RWPE2 (cell line): ENCODE measurements around the gene PRMT1.

Experiments used
- ATAC-seq: fragments of 200-7000 bp; cut with Tn5 transposase; 3 replicates; pipeline ENCODE4 v1.9.1; 2021; ENCODE audit warnings: low read depth
- DNase-seq: peaks from one replicate; pipeline ENCODE4 v3.0.0-alpha.2; 2020; ENCODE audit warnings: low spot score
- H3K27ac ChIP-seq: fragments of 450-650 bp; 2 replicates; pipeline ENCODE4 v1.5.1; 2017; ENCODE audit warnings: mild to moderate bottlenecking; ENCODE audit not compliant: poor library complexity, severe bottlenecking
- H3K27me3 ChIP-seq: fragments of 250-450 bp; sonication (Bioruptor Pico); 2 replicates; pipeline ENCODE4 v1.5.1; 2021; ENCODE audit warnings: mild to moderate bottlenecking, moderate library complexity; ENCODE audit not compliant: insufficient read depth, poor library complexity, severe bottlenecking
- H3K36me3 ChIP-seq: fragments of 250-450 bp; sonication (Bioruptor Pico); 2 replicates; pipeline ENCODE4 v1.5.1; 2020; ENCODE audit warnings: low read depth, mild to moderate bottlenecking, moderate library complexity
- H3K4me1 ChIP-seq: fragments of 250-450 bp; sonication (Bioruptor Pico); 2 replicates; pipeline ENCODE4 v1.5.1; 2021; ENCODE audit warnings: mild to moderate bottlenecking, moderate library complexity; ENCODE audit not compliant: insufficient read depth, poor library complexity, severe bottlenecking
- H3K4me3 ChIP-seq: fragments of 250-450 bp; sonication (Bioruptor Pico); 2 replicates; pipeline ENCODE4 v1.5.1; 2021; ENCODE audit warnings: mild to moderate bottlenecking, moderate library complexity; ENCODE audit not compliant: severe bottlenecking
- H3K9me3 ChIP-seq: fragments of 250-450 bp; sonication (Bioruptor Pico); 2 replicates; pipeline ENCODE4 v1.5.1; 2021; ENCODE audit warnings: mild to moderate bottlenecking, moderate library complexity; ENCODE audit not compliant: severe bottlenecking
- TF ChIP-seq, protein P1 (sequence below): fragments of 450-650 bp; IDR thresholded peaks from one replicate; pipeline ENCODE4 v1.5.1; 2017; ENCODE audit warnings: mild to moderate bottlenecking, moderate library complexity; ENCODE audit not compliant: poor library complexity, severe bottlenecking

The PRMT1 gene

DNA sequence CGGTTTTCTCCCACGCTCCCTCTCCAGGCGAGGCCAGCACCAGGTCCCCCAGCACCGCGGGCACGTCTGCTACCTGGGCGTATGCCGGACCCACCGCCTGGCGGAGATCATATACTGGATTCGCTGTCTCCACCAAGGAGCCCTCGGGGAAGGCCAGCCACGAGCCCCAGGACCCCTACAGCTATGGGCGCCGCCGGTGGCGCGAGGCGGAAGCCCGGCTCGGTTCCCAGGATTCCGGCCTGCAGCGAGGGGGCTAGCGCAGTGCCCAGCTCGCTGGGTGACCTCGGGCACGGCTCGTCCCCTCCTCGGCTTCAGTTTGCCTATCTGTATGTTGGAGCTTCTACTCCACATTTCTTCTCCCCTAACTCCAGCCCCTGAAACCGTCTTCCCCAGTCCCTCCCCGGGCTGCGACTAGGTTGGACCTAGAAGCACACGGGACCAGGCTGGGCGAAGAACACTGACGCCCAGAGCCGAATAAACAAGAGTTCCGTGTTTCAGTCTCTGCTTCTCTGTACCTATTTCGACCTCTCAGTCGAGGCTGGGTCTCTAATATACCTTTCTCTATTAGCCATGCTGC lies 13.1 kb downstream of the PRMT1 start:
- Histone ChIP-seq H3K4me1 (no peaks in the 10 kb centered on the region), H3K27me3 (no peaks in the 10 kb centered on the region), H3K4me3 (peak overlapping the region; percentile 40), H3K36me3 (peaks cover 13% of the 10 kb centered on the region), H3K9me3 (no peaks in the 10 kb centered on the region), H3K27ac (peak overlapping the region; percentile 29)
- ATAC-seq (peak; percentile 4; the same call in 2 of the 3 replicates), DNase-seq (no peak)
- TF ChIP-seq, protein P1, sequence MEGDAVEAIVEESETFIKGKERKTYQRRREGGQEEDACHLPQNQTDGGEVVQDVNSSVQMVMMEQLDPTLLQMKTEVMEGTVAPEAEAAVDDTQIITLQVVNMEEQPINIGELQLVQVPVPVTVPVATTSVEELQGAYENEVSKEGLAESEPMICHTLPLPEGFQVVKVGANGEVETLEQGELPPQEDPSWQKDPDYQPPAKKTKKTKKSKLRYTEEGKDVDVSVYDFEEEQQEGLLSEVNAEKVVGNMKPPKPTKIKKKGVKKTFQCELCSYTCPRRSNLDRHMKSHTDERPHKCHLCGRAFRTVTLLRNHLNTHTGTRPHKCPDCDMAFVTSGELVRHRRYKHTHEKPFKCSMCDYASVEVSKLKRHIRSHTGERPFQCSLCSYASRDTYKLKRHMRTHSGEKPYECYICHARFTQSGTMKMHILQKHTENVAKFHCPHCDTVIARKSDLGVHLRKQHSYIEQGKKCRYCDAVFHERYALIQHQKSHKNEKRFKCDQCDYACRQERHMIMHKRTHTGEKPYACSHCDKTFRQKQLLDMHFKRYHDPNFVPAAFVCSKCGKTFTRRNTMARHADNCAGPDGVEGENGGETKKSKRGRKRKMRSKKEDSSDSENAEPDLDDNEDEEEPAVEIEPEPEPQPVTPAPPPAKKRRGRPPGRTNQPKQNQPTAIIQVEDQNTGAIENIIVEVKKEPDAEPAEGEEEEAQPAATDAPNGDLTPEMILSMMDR = peak; percentile 33

DNA sequence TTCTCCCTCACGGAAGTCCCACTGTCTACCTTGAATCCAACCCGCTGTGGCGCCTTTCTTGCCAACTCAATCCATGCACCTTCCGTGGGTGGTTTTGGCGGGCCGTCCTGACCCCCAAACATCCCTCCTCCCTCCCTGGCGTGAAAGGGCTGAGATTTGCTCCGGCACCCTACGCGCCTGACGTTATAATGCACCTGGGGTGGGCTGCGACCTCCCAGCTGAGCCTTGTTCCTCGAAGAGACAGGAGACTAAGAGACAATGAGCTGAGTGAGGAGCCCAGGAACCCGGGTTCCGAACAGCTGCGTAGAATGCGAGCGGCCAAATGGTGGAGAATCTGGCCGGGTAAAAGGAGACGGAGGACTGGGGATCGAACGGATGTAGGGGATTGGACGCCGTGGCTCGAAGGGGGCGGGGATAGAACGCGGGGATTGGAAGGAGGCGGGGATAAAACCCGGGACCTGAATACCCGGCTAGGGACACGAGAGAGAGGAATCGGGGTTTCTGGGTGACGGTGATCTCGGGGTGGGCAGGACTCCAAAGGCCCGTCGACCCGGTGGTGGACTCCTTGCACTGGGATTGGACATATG lies 13.7 kb downstream of the PRMT1 start, which contains the start of gene CPT1C:
CPT1C (plus strand) TSS at position 461 of the 587 bp plus-strand sequence. CDS start 1,137 bp downstream, outside the sequence.
- Histone ChIP-seq H3K4me1 (no peaks in the 10 kb centered on the region), H3K27ac (peak within 1 kb of the TSS; percentile 29), H3K9me3 (no peaks in the 10 kb centered on the region), H3K27me3 (no peaks in the 10 kb centered on the region), H3K4me3 (peak within 1 kb of the TSS; percentile 40), H3K36me3 (peaks cover 13% of the 10 kb centered on the region)
- peak; percentile 85 for DNase-seq
- TF ChIP-seq, protein P1 = no peak
- peak; percentile 77 for ATAC-seq

DNA sequence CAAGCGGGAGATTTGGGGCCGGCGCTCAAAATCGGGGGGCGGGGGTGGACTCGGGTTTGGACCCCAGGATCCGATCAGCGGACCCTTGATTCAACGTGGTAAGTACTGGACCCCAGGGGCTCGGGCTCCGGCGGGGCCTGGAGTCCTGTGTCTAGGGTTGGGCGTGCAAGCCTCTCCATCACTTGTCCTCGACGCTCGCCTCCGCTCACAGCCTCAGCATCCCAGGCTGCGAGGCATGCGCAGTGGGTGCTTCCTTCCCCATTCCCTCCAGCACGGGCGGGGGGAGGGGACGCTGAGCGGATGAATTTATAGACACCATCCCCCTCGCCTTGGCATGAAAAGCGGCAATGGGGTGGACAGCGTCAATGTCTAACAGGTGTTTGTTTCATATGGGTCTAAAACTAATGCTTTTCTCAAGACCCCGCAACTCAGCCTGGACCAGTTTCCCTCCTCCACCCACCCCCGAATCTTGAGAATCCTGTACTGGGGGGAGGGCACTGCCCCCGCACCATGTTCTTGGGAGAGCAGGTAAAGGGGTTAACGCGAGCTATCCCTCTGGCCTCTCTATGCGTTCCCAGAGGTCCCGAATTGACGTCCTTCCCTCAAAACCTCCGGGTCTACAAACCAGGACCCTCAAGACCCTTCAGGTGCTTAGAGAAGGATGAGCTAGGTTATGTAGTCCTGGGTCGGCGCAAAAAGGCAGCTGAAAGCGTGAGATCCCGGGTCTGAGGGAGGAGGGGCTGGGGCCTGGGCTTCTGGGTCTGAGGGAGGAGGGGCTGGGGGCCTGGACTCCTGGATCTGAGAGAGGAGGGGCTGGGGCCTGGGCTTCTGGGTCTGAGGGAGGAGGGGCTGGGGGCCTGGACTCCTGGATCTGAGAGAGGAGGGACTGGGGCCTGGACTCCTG lies 14.4 kb downstream of the PRMT1 start:
- peak overlapping the region; percentile 40 for H3K4me3 ChIP-seq
- H3K27me3 ChIP-seq = no peaks in the 10 kb centered on the region
- TF ChIP-seq, protein P1 = no peak
- ATAC-seq = peak; percentile 42
- H3K27ac ChIP-seq = peak overlapping the region; percentile 29
- peaks cover 7% of the 10 kb centered on the region; the same call in 1 of the 2 replicates for H3K36me3 ChIP-seq
- no peaks in the 10 kb centered on the region for H3K4me1 ChIP-seq
- peak; percentile 76 for DNase-seq
- H3K9me3 ChIP-seq = no peaks in the 10 kb centered on the region

DNA sequence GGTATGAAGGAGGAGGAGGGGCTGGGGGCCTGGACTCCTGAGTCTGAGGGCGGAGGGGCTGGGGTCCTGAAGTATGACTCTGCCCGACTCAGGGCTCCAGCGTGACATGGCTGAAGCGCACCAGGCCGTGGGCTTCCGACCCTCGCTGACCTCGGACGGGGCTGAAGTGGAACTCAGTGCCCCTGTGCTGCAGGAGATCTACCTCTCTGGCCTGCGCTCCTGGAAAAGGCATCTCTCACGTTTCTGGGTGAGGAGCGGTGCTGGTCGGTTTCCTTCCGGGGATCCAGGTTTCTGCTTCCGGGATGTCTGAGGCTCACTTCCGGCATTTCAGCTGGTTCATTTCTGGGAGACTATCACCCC lies 15.1 kb downstream of the PRMT1 start:
- Histone ChIP-seq H3K27ac (no peak overlapping the region), H3K27me3 (no peaks in the 10 kb centered on the region), H3K4me1 (no peaks in the 10 kb centered on the region), H3K9me3 (no peaks in the 10 kb centered on the region), H3K4me3 (no peak overlapping the region), H3K36me3 (peaks cover 7% of the 10 kb centered on the region; the same call in 1 of the 2 replicates)
- DNase-seq = no peak
- TF ChIP-seq, protein P1 = no peak
- no peak for ATAC-seq
